ENCODE data around the gene CCDC179.

- TF ChIP-seq CTCF (IDR thresholded peaks at IDR 0.05) (no peak), POLR2A (IDR thresholded peaks at IDR 0.05) (no peak)
Observed at GRCh38 chr11:22869325-22869724, 9.1 kb upstream of the CCDC179 start.
